ENCODE data around the gene ARHGEF4.

DNA sequence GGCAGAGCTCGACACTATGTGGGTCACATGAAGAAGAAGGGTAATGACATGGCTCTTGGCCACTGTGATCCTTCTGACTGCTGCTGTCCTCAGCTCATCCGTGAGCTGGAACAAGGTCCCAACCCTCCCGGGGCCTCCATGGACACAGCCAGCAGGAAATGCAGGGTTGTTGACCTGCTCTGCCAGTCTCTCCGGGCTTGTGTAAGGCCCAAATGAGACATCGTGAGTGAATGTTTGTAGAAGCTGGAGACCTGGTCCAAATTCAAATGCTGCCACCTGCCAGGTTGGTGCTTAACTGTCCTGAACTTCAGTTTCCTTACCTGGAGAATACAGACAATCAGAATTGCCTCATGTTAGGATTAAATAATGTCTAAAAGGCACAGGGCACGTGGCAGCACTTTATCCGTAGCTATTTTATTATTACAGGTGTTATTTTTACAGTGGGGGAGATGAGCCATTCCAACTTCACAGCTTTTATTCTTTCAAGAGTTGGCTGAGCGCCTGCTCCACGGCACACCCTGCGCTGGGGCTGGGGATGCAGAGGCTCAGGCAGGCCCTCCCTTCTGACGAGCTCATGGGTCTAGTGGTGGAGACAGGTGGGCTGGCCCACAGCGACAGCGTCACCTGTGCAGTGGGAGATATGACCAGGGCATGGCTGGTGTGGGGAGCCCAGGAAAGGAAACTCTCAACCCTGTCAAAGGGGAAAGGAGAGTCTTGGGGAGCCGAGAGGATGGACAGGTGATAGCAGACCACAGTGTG is 15.1 kb downstream of the ARHGEF4 start:
- TF ChIP-seq, protein P1, sequence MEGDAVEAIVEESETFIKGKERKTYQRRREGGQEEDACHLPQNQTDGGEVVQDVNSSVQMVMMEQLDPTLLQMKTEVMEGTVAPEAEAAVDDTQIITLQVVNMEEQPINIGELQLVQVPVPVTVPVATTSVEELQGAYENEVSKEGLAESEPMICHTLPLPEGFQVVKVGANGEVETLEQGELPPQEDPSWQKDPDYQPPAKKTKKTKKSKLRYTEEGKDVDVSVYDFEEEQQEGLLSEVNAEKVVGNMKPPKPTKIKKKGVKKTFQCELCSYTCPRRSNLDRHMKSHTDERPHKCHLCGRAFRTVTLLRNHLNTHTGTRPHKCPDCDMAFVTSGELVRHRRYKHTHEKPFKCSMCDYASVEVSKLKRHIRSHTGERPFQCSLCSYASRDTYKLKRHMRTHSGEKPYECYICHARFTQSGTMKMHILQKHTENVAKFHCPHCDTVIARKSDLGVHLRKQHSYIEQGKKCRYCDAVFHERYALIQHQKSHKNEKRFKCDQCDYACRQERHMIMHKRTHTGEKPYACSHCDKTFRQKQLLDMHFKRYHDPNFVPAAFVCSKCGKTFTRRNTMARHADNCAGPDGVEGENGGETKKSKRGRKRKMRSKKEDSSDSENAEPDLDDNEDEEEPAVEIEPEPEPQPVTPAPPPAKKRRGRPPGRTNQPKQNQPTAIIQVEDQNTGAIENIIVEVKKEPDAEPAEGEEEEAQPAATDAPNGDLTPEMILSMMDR (IDR thresholded peaks at IDR 0.05; ENCODE audit: insufficient read depth, low read depth, low read length) = no peak
- TF ChIP-seq EZH2 (IDR thresholded peaks at IDR 0.05; ENCODE audit: insufficient read depth, low read length) = no peak

Data from astrocyte (in vitro differentiated cells and primary cell).